ENCODE data around the gene NAIF1.
"Not testable (repeated sequence)": the region's sequence is repeated elsewhere in the genome, so short reads cannot be mapped to it uniquely, and the experiment has no call there.

NAIF1 gene

GRCh38 chr9:128066713-128067644, at the start of gene NAIF1:
TSS of gene NAIF1 (minus strand) at chr9:128067320. CDS start at chr9:128067101, 219 bp downstream.
- peak; percentile 99 for DNase-seq (ENCODE audit: low read depth, low spot score)

GRCh38 chr9:128116104-128117083, 49.3 kb upstream of the NAIF1 start:
- DNase-seq (ENCODE audit: low read depth, low spot score), result no peak

GRCh38 chr9:128115187-128116103, 48.3 kb upstream of the NAIF1 start:
- DNase-seq (ENCODE audit: low read depth, low spot score), result no peak

- no peak for DNase-seq (ENCODE audit: low read depth, low spot score)
These were observed 47.4 kb upstream of the NAIF1 start for GRCh38 chr9:128114326-128115186.

GRCh38 chr9:128113526-128114325, 46.6 kb upstream of the NAIF1 start:
- no peak for DNase-seq (ENCODE audit: low read depth, low spot score)

- DNase-seq (ENCODE audit: low read depth, low spot score), result not testable (repeated sequence)
These were observed 44.6 kb upstream of the NAIF1 start for GRCh38 chr9:128111726-128112125.

- DNase-seq (ENCODE audit: low read depth, low spot score), result no peak
These were observed 42.1 kb upstream of the NAIF1 start for GRCh38 chr9:128109050-128109709.

GRCh38 chr9:128108269-128109049, 41.3 kb upstream of the NAIF1 start:
- no peak for DNase-seq (ENCODE audit: low read depth, low spot score)

GRCh38 chr9:128107468-128108268, 40.5 kb upstream of the NAIF1 start:
- DNase-seq (ENCODE audit: low read depth, low spot score), result no peak

GRCh38 chr9:128106940-128107467, 39.9 kb upstream of the NAIF1 start:
- no peak for DNase-seq (ENCODE audit: low read depth, low spot score)

GRCh38 chr9:128106181-128106939, 39.2 kb upstream of the NAIF1 start:
- DNase-seq (ENCODE audit: low read depth, low spot score), result no peak

- DNase-seq (ENCODE audit: low read depth, low spot score), result no peak
These were observed 38.5 kb upstream of the NAIF1 start for GRCh38 chr9:128105538-128106175.

- no peak for DNase-seq (ENCODE audit: low read depth, low spot score)
These were observed 37.1 kb upstream of the NAIF1 start for GRCh38 chr9:128104171-128104618.

GRCh38 chr9:128103589-128103962, 36.5 kb upstream of the NAIF1 start:
- DNase-seq (ENCODE audit: low read depth, low spot score), result no peak

GRCh38 chr9:128102861-128103588, 35.9 kb upstream of the NAIF1 start:
- no peak for DNase-seq (ENCODE audit: low read depth, low spot score)

Data from smooth muscle cell of the brain vasculature (primary cell).